ENCODE results near the gene ATPAF1. TPM values are rescaled to one million over a fixed set of nuclear protein-coding genes. Genes with fewer than 3 reads are reported as not detected.

The ATPAF1 gene
- total RNA-seq, 1 donor from 2014 or later, result 19.3 TPM

- Mint-ChIP-seq H3K36me3 (ENCODE audit: low read depth, unreplicated experiment) (peaks cover 2% of the 10 kb centered on the region), H3K4me3 (ENCODE audit: unreplicated experiment) (no peak overlapping the region), H3K9me3 (ENCODE audit: unreplicated experiment) (peaks cover 2% of the 10 kb centered on the region), H3K4me1 (ENCODE audit: low read depth, unreplicated experiment) (peaks cover 4% of the 10 kb centered on the region), H3K27ac (ENCODE audit: unreplicated experiment) (no peak overlapping the region), H3K27me3 (ENCODE audit: low read depth, unreplicated experiment) (peaks cover 22% of the 10 kb centered on the region)
- no peak overlapping the region for H3K9ac ChIP-seq (ENCODE audit: low read length)
- no peak overlapping the region for H2AFZ ChIP-seq (ENCODE audit: low read depth, low read length)
- H3K27ac ChIP-seq (ENCODE audit: low read depth, low read length), result no peak overlapping the region
- no peaks in the 10 kb centered on the region for H4K20me1 ChIP-seq (ENCODE audit: insufficient read depth, low read length)
- no peaks in the 10 kb centered on the region for H3K36me3 ChIP-seq (ENCODE audit: insufficient read depth, low read length)
- H3K79me2 ChIP-seq (ENCODE audit: insufficient read depth, low read length), result no peaks in the 10 kb centered on the region
- FAIRE-seq (no peak), DNase-seq (ENCODE audit: low read depth) (no peak)
- no peaks in the 10 kb centered on the region for H3K27me3 ChIP-seq (ENCODE audit: insufficient read depth, low read length)
- no peaks in the 10 kb centered on the region for H3K9me3 ChIP-seq (ENCODE audit: insufficient read depth, low read depth, low read length)
- no peak overlapping the region for H3K4me3 ChIP-seq (ENCODE audit: insufficient read depth, low read depth, low read length)
- H3K4me2 ChIP-seq (ENCODE audit: low read length), result no peak overlapping the region
- H3K4me1 ChIP-seq (ENCODE audit: insufficient read depth, low read length), result peaks cover 2% of the 10 kb centered on the region
- no peak for TF ChIP-seq EZH2 (IDR thresholded peaks at IDR 0.05; ENCODE audit: insufficient read depth, low read length)
Observed at GRCh38 chr1:46621930-46622329, 46.2 kb downstream of the ATPAF1 start.

- peaks cover 6% of the 10 kb centered on the region for H3K4me1 ChIP-seq (ENCODE audit: insufficient read depth, low read length)
- H3K4me3 Mint-ChIP-seq (ENCODE audit: unreplicated experiment), result no peak overlapping the region
- TF ChIP-seq EZH2 (IDR thresholded peaks at IDR 0.05; ENCODE audit: insufficient read depth, low read length), result no peak
- TF ChIP-seq, protein P1, sequence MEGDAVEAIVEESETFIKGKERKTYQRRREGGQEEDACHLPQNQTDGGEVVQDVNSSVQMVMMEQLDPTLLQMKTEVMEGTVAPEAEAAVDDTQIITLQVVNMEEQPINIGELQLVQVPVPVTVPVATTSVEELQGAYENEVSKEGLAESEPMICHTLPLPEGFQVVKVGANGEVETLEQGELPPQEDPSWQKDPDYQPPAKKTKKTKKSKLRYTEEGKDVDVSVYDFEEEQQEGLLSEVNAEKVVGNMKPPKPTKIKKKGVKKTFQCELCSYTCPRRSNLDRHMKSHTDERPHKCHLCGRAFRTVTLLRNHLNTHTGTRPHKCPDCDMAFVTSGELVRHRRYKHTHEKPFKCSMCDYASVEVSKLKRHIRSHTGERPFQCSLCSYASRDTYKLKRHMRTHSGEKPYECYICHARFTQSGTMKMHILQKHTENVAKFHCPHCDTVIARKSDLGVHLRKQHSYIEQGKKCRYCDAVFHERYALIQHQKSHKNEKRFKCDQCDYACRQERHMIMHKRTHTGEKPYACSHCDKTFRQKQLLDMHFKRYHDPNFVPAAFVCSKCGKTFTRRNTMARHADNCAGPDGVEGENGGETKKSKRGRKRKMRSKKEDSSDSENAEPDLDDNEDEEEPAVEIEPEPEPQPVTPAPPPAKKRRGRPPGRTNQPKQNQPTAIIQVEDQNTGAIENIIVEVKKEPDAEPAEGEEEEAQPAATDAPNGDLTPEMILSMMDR (IDR thresholded peaks at IDR 0.05; ENCODE audit: insufficient read depth, low read depth, low read length), result no peak
- H3K27me3 ChIP-seq (ENCODE audit: insufficient read depth, low read length), result no peaks in the 10 kb centered on the region
- FAIRE-seq (no peak), DNase-seq (ENCODE audit: low read depth) (no peak)
- H3K27ac ChIP-seq (ENCODE audit: low read depth, low read length), result no peak overlapping the region
- H3K9me3 ChIP-seq (ENCODE audit: insufficient read depth, low read depth, low read length), result no peaks in the 10 kb centered on the region
- peaks cover 7% of the 10 kb centered on the region for H3K79me2 ChIP-seq (ENCODE audit: insufficient read depth, low read length)
- H3K4me2 ChIP-seq (ENCODE audit: low read length), result no peak overlapping the region
- peaks cover 2% of the 10 kb centered on the region for H3K9me3 Mint-ChIP-seq (ENCODE audit: unreplicated experiment)
- no peaks in the 10 kb centered on the region for H3K36me3 ChIP-seq (ENCODE audit: insufficient read depth, low read length)
- no peak overlapping the region for H3K4me3 ChIP-seq (ENCODE audit: insufficient read depth, low read depth, low read length)
- peaks cover 16% of the 10 kb centered on the region for H3K4me1 Mint-ChIP-seq (ENCODE audit: low read depth, unreplicated experiment)
- H3K27me3 Mint-ChIP-seq (ENCODE audit: low read depth, unreplicated experiment), result peaks cover 22% of the 10 kb centered on the region
- H3K36me3 Mint-ChIP-seq (ENCODE audit: low read depth, unreplicated experiment), result peaks cover 2% of the 10 kb centered on the region
- no peak overlapping the region for H2AFZ ChIP-seq (ENCODE audit: low read depth, low read length)
- no peak overlapping the region for H3K9ac ChIP-seq (ENCODE audit: low read length)
- H3K27ac Mint-ChIP-seq (ENCODE audit: unreplicated experiment), result no peak overlapping the region
- peaks cover 10% of the 10 kb centered on the region for H4K20me1 ChIP-seq (ENCODE audit: insufficient read depth, low read length)
Observed at GRCh38 chr1:46619656-46620258, 48.4 kb downstream of the ATPAF1 start.

GRCh38 chr1:46618754-46619415 is 49.3 kb downstream of the ATPAF1 start:
- Histone ChIP-seq H4K20me1 (ENCODE audit: insufficient read depth, low read length) (peaks cover 18% of the 10 kb centered on the region), H3K27ac (ENCODE audit: low read depth, low read length) (no peak overlapping the region), H3K79me2 (ENCODE audit: insufficient read depth, low read length) (peaks cover 7% of the 10 kb centered on the region), H3K9ac (ENCODE audit: low read length) (no peak overlapping the region), H3K4me3 (ENCODE audit: insufficient read depth, low read depth, low read length) (no peak overlapping the region), H3K4me2 (ENCODE audit: low read length) (no peak overlapping the region), H2AFZ (ENCODE audit: low read depth, low read length) (no peak overlapping the region), H3K36me3 (ENCODE audit: insufficient read depth, low read length) (no peaks in the 10 kb centered on the region), H3K27me3 (ENCODE audit: insufficient read depth, low read length) (no peaks in the 10 kb centered on the region), H3K9me3 (ENCODE audit: insufficient read depth, low read depth, low read length) (no peaks in the 10 kb centered on the region), H3K4me1 (ENCODE audit: insufficient read depth, low read length) (peaks cover 12% of the 10 kb centered on the region)
- no peak for DNase-seq (ENCODE audit: low read depth)
- peaks cover 2% of the 10 kb centered on the region for H3K36me3 Mint-ChIP-seq (ENCODE audit: low read depth, unreplicated experiment)
- H3K9me3 Mint-ChIP-seq (ENCODE audit: unreplicated experiment), result peaks cover 2% of the 10 kb centered on the region
- no peak overlapping the region for H3K27ac Mint-ChIP-seq (ENCODE audit: unreplicated experiment)
- FAIRE-seq, result no peak
- no peak overlapping the region for H3K4me3 Mint-ChIP-seq (ENCODE audit: unreplicated experiment)
- TF ChIP-seq, protein P1 (IDR thresholded peaks at IDR 0.05; ENCODE audit: insufficient read depth, low read depth, low read length), result no peak
- no peak for TF ChIP-seq EZH2 (IDR thresholded peaks at IDR 0.05; ENCODE audit: insufficient read depth, low read length)
- H3K4me1 Mint-ChIP-seq (ENCODE audit: low read depth, unreplicated experiment), result peaks cover 19% of the 10 kb centered on the region
- H3K27me3 Mint-ChIP-seq (ENCODE audit: low read depth, unreplicated experiment), result peaks cover 22% of the 10 kb centered on the region
